Activated naive CD8-positive, alpha-beta T cell treated with anti-CD3 and anti-CD28 coated beads for 36 hours (primary cell): ENCODE results near the gene PLEKHH2. TPM values are rescaled to one million over a fixed set of nuclear protein-coding genes. Genes with fewer than 3 reads are reported as not detected.
"Not testable (repeated sequence)": the region's sequence is repeated elsewhere in the genome, so short reads cannot be mapped to it uniquely, and the experiment has no call there.

Experiments used
- DNase-seq: peaks from one replicate; pipeline ENCODE4 v3.0.0; 2021
- H3K27ac Mint-ChIP-seq: one replicate; pipeline ENCODE4 v1.8.0; 2022; ENCODE audit warnings: mild to moderate bottlenecking, moderate library complexity, mixed read lengths
- H3K27me3 Mint-ChIP-seq: one replicate; pipeline ENCODE4 v1.8.0; 2022; ENCODE audit warnings: mild to moderate bottlenecking, mixed read lengths
- H3K36me3 Mint-ChIP-seq: one replicate; pipeline ENCODE4 v1.8.0; 2021; ENCODE audit warnings: mild to moderate bottlenecking, mixed read lengths
- H3K4me1 Mint-ChIP-seq: one replicate; pipeline ENCODE4 v1.8.0; 2021; ENCODE audit warnings: mixed read lengths
- H3K4me3 Mint-ChIP-seq: one replicate; pipeline ENCODE4 v1.8.0; 2022; ENCODE audit warnings: mild to moderate bottlenecking, moderate library complexity, mixed read lengths
- H3K9me3 Mint-ChIP-seq: one replicate; pipeline ENCODE4 v1.8.0; 2022; ENCODE audit warnings: mixed read lengths
- total RNA-seq, 2 experiments: library from RNA; stranded (reverse); gene quantifications; one replicate each; pipeline ENCODE4 v1.2.3, GENCODE V29; 2021

The PLEKHH2 gene
- total RNA-seq: under 1 TPM; 0.64 to 0.89 TPM

DNA sequence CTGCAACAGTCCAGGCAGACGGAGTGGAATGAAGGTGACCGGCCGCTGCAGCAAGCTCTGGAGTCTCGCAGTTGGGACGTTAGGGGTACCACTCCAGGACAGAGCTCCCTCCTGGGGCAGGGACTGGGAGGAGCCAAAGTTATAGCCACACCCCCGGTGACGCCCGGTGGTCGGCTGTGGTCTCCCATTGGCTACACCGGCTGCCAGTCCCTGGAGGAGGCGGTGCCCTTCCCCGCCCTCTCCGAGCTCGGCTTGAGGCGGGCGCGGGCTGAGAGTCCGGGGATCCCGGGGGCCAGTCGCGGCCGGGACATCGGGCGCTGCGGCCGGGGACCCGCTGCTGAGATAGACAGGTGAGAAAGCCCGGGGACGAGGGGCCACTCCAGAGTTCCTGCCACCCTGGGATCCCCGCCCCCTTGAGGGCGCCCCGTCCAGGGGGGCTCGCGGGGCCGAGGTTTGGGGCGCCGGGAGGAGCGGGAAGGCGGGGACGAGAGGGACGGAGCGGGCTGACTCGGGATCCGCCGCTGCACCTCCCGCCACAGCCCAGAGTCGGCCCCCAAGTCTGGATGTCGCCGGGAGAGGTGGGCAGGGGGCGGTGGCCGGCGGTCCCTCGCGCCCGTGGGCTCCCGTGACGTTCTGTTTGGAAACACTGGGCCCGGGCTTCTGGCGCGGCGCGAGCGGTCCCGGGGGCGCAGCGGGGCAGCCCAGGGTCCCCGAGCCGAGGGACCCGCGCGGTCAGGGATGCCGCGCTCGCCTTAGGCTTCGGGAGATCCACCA lies at the start of gene PLEKHH2:
Gene PLEKHH2, plus strand, starts transcription at position 231 of the 774 bp plus-strand sequence. CDS start 7,414 bp downstream, outside the sequence.
- Mint-ChIP-seq H3K27ac (peak within 1 kb of the TSS; percentile 63), H3K4me3 (peak within 1 kb of the TSS; percentile 86), H3K4me1 (peaks cover 12% of the 10 kb centered on the region), H3K9me3 (peaks cover 4% of the 10 kb centered on the region), H3K36me3 (no peaks in the 10 kb centered on the region), H3K27me3 (peaks cover 33% of the 10 kb centered on the region)
- peak; percentile 93 for DNase-seq

DNA sequence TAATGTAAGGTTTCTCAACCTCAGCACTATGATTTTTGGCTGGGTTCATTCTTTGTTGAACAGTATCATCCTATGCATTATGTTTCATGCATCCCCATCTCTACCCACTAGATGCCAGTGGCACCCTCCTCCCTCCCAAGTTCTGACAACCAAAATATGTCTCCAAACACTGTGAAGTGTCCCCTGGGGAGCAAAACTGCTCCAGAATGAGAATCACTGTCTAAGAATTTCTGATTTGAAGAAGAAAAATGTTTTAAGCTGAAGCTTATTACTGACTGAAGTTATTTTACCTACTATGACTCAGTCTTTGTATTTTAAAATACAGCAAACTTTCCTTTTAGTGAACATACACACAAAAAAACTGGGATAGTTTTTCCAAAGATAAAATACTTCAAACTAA lies 44.6 kb upstream of the PLEKHH2 start:
- Mint-ChIP-seq H3K36me3 (peaks cover 21% of the 10 kb centered on the region), H3K9me3 (no peaks in the 10 kb centered on the region), H3K27ac (no peak overlapping the region), H3K27me3 (no peaks in the 10 kb centered on the region), H3K4me3 (no peak overlapping the region), H3K4me1 (peaks cover 19% of the 10 kb centered on the region)
- no peak for DNase-seq

DNA sequence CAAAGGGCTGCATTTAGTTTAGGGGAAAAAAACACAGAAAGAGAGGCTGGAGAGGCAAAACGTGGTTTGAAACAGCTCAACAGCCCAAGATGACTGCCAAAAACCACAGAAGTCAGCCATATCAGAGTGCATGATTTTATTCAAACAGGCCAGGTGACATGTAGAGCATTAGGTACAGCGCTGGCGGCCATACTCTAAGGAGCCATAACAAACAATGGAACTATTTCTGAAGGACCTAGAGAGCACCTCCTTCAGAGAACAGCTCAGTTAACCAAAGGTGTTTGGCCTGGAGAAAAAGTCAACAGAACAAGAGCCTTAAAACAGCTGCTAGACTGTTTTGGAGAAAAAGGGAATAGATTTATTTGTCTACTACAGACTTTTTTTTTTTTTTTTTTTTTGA lies 43.8 kb upstream of the PLEKHH2 start:
- no peak for DNase-seq
- Mint-ChIP-seq H3K4me1 (peaks cover 21% of the 10 kb centered on the region), H3K27me3 (peaks cover 5% of the 10 kb centered on the region), H3K27ac (no peak overlapping the region), H3K4me3 (peak overlapping the region; percentile 8), H3K9me3 (no peaks in the 10 kb centered on the region), H3K36me3 (peaks cover 21% of the 10 kb centered on the region)

DNA sequence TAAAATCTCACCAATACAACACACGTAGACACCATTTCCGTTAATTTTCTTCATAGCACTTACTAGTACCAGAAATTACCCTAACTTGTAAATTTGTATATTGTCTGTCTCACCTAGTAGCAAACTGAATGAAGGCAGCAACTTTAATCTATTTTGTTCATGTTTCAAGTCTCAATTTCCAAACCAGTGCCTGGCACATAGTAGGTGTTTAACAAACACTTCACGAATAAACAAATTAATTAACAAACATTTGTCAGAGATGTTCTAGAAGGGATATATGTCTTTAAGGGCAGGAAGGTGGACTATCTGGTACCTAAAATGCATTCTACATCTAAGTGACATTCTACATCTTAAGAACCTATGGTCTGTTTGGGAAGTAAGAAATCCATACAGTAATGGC lies 42.2 kb upstream of the PLEKHH2 start:
- no peak for DNase-seq
- no peaks in the 10 kb centered on the region for H3K9me3 Mint-ChIP-seq
- peaks cover 21% of the 10 kb centered on the region for H3K36me3 Mint-ChIP-seq

DNA sequence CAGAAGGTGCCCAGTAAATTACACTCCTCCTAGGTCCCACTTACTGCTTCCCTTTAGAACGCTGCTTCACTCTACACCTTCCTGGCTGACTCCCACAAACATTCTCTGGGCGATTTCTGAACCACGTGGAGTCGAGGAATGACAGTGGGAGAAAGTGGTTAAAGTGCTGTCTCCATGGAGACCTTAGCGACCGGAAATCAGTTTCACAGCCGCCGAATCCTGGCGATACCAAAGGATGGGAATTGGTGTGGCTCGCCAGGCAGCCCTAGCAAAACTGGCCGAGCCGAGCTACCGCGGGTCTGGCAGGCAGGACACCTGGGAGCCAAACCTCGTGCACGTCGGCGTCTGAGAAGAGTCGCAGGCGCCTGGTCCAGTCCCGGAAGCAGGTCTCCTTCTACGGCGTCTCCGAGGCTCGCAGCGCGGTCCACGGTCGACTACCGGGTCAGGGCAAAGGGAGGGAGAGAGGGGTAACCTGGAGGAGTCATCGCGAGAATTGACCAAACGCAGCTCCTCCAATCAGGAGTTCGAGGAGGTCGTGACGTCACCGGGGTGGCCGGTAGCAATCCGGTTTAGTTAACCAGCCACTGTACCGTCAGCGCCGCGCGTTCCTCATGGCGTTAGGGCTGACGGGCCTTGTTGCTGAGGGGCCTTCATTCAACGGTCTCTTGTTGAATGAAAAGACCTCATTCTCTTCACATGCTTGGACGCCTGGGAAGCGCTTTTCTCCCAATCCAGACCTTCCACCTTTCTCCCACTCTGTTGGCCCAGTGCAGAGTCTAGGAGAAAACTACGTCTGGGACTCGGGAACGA lies 41.3 kb upstream of the PLEKHH2 start, which contains the start of gene THADA:
Gene THADA, minus strand, starts transcription at position 436 of the 810 bp plus-strand sequence. CDS start 3,646 bp downstream, outside the sequence.
- peak; percentile 97 for DNase-seq
- Mint-ChIP-seq H3K4me1 (peaks cover 21% of the 10 kb centered on the region), H3K27ac (peak within 1 kb of the TSS; percentile 98), H3K27me3 (peaks cover 6% of the 10 kb centered on the region), H3K9me3 (no peaks in the 10 kb centered on the region), H3K4me3 (peak within 1 kb of the TSS; percentile 98), H3K36me3 (peaks cover 21% of the 10 kb centered on the region)

More for the DNA sequence above, 42.2 kb upstream of the PLEKHH2 start:
- Mint-ChIP-seq H3K4me1 (peaks cover 21% of the 10 kb centered on the region), H3K27me3 (peaks cover 6% of the 10 kb centered on the region), H3K4me3 (peak overlapping the region; percentile 98), H3K27ac (peak overlapping the region; percentile 98)

DNA sequence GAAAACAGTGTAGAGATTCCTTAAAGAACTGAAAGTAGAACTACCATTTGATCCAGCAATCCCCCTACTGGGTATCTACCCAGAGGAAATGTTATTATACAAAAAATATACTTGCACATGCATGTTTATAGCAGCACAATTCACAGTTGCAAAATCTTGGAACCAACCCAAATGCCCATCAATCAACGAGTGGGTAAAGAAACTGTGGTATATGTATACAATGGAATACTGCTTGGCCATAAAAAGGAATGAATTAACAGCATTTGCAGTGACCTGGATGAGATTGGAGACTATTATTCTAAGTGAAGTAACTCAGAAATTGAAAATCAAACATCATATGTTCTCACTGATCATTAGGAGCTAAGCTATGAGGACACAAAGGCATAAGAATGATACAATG lies 36.5 kb upstream of the PLEKHH2 start:
- not testable (repeated sequence) for H3K4me1 Mint-ChIP-seq, H3K36me3 Mint-ChIP-seq, H3K27me3 Mint-ChIP-seq, H3K27ac Mint-ChIP-seq, H3K4me3 Mint-ChIP-seq, H3K9me3 Mint-ChIP-seq, DNase-seq

DNA sequence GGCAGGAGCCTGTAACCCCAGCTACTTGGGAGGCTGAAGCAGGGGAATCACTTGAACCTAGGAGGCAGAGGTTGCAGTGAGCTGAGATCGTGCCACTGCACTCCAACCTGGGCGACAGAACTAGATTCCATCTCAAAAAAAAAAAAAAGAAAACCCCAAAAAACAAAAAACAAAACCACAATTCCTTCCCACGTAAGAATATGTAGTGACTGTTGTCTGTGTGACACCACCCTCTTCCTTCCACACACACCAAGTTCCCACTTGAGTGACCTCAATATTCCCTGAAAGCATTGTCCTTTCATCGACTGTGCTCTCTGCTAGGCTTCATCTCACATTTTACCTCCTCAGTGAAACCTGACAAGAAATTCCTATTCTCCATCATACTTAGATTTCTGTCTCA lies 32.4 kb upstream of the PLEKHH2 start:
- Mint-ChIP-seq H3K4me1 (peaks cover 3% of the 10 kb centered on the region), H3K36me3 (no peaks in the 10 kb centered on the region), H3K9me3 (no peaks in the 10 kb centered on the region), H3K27ac (no peak overlapping the region), H3K27me3 (no peaks in the 10 kb centered on the region), H3K4me3 (no peak overlapping the region)
- DNase-seq: no peak

DNA sequence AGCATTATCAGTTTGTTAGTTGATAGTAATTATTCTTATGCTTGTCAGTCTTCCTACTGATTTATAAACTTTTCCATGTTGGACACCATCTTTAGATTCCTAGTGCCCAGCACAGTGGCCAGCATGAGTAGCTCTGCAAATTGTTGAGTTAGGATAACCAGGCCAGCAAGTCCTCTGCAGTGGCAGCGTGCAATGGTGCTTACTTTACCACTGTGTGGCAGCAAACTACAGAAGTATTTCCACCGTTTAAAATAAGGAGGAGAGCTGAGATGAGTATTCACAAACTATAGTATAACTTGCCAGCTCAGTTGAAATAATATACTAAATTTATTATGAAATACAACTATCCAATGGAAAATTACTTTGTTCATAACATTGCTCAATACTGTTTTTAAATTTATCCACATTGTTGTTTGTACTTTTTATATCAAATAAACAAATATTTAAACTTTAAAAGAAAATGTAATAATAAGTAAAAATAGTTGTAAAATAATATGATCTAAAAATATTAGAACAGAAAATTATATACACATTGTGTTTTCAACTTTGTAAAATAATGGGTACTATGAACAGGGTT lies 31.9 kb upstream of the PLEKHH2 start:
- peaks cover 3% of the 10 kb centered on the region for H3K4me1 Mint-ChIP-seq
- H3K9me3 Mint-ChIP-seq: no peaks in the 10 kb centered on the region
- H3K27ac Mint-ChIP-seq: no peak overlapping the region
- H3K4me3 Mint-ChIP-seq: no peak overlapping the region
- DNase-seq: no peak
- H3K27me3 Mint-ChIP-seq: no peaks in the 10 kb centered on the region
- H3K36me3 Mint-ChIP-seq: no peaks in the 10 kb centered on the region

DNA sequence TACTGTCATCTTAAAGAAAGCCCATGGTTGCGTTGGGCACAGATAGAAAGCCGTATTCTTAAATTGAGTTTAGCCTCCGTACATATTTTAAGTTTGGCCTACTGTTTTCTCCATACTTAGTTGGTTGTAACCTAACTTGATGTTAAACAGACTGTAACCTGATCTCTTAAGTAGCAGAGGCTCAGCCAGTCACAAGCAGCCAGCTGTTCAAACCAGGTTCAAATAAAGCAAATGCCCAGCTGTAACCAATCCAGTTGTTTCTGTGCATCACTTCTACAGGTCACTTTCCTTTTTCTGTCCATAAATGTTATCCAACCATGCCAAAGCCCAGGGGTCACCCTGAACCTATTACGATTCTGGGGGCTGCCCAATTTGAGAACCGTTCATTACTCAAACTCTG lies 31.2 kb upstream of the PLEKHH2 start:
- no peaks in the 10 kb centered on the region for H3K27me3 Mint-ChIP-seq
- H3K4me1 Mint-ChIP-seq: peaks cover 3% of the 10 kb centered on the region

DNA sequence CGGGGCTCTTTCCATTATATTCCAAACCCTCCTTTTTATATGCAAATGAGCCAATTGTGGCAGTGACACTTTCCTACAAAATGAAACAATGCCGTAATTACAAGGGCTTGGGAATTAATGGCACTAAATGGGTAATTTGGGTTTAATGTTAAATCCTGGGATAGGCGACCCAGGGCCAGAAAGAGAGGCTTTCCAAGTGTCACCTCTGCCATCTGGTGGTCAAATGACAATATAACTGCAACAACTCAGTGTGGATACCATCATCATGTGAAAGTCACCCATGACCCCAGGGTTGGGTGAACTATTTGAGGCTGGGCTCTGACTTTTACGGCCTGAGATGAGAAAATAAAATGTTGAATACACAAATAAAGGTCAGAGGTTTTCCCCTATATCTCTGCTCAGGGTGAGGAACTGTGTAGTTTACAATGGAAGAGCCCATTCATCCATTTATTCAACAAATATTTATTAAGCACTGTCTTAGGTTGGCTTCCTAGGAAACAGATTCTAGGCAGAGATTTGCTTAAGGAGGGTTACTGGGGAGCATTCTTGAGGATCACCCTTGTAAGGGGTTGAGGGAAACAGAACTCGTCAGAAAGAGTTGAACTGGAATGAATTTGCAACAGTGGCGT lies 27.7 kb upstream of the PLEKHH2 start:
- Mint-ChIP-seq H3K9me3 (no peaks in the 10 kb centered on the region), H3K36me3 (no peaks in the 10 kb centered on the region), H3K4me3 (no peak overlapping the region), H3K27ac (no peak overlapping the region), H3K4me1 (peaks cover 3% of the 10 kb centered on the region), H3K27me3 (no peaks in the 10 kb centered on the region)
- peak; percentile 21 for DNase-seq

More for the DNA sequence above, 31.2 kb upstream of the PLEKHH2 start:
- H3K27ac Mint-ChIP-seq: no peak overlapping the region
- DNase-seq: no peak
- no peaks in the 10 kb centered on the region for H3K36me3 Mint-ChIP-seq
- H3K4me3 Mint-ChIP-seq: no peak overlapping the region
- H3K9me3 Mint-ChIP-seq: no peaks in the 10 kb centered on the region

DNA sequence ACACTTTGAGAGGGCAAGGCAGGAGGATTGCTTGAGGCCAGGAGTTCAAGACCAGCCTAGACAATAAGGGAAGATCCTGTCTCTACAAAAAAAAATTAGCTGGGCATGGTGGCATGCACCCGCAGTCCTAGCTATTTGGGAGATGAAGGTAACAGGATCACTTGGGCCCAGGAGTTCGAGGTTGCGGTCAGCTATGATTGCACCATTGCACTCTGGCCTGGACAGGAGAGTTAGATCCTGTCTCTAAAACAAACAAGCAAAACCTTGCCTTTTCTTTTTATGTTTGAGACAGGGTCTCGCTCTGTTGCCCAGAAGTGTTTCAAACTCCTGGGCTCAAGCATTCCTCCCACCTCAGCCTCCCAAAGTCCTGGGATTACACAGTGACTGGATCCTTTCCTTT lies 26.7 kb upstream of the PLEKHH2 start:
- no peaks in the 10 kb centered on the region for H3K27me3 Mint-ChIP-seq
- no peaks in the 10 kb centered on the region for H3K9me3 Mint-ChIP-seq
- H3K4me3 Mint-ChIP-seq: no peak overlapping the region

DNA sequence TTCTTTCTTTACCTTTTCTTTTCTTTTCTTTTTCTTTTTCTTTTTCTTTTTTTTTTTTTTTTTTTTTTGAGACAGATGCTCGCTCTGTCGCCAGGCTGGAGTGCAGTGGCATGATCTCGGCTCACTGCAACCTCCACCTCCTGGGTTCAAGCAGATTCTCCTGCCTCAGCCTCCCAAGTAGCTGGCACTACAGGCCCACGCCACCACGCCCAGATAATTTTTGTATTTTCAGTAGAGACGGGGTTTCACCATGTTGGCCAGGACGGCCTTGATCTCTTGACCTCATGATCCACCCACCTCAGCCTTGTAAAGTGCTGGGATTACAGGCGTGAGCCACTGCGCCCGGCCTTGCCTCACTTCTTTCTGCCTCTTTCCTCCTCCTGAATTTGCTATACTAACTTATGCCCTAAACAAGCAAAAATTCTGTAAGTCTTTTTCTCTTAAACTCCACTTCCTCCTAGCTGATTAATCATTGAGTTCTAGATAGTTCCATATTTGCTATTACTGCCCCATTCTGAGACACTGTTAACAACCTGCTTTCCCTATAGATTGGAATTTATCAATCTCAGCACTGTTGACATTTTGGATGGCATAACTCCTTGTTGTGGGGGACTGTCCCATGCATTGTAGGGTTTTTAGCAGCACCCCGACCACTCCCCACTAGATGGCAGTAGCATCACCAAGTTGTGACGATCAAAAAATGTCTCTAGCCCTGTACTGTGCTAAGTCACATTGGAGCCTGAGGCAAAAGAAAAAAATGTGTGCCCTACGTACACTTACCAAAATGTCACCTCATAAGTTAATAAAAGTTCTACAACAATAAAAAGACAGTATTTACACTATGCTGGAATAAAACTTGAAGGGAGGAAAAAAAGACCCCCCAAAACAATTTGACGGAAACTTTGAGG lies 24.8 kb upstream of the PLEKHH2 start:
- H3K27ac Mint-ChIP-seq: no peak overlapping the region
- peak; percentile 53 for DNase-seq
- no peaks in the 10 kb centered on the region for H3K9me3 Mint-ChIP-seq
- no peaks in the 10 kb centered on the region for H3K36me3 Mint-ChIP-seq
- H3K4me1 Mint-ChIP-seq: no peaks in the 10 kb centered on the region
- H3K4me3 Mint-ChIP-seq: no peak overlapping the region
- H3K27me3 Mint-ChIP-seq: no peaks in the 10 kb centered on the region

More for the DNA sequence above, 26.7 kb upstream of the PLEKHH2 start:
- DNase-seq: no peak
- H3K36me3 Mint-ChIP-seq: no peaks in the 10 kb centered on the region
- H3K27ac Mint-ChIP-seq: no peak overlapping the region
- no peaks in the 10 kb centered on the region for H3K4me1 Mint-ChIP-seq

DNA sequence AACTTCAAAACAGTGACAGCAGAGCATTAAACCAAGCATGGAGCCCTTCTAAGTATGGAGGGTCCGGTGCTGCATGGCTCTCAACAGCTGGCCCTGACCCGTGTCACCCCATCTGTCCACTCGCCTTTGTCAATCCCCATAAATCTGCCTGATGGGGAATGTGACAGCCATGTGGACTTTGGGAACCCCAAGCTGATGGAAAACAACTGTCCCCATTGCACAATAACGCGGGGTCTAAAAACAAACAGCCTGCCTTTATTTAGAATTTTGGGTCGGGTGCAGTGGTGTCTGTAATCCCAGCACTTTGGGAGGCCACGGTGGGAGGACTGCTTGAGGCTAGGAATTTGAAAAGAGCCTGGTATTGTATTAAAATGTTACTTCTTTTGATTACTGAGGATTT lies 24.1 kb upstream of the PLEKHH2 start:
- H3K4me3 Mint-ChIP-seq: no peak overlapping the region
- DNase-seq: no peak

More for the DNA sequence above, 24.1 kb upstream of the PLEKHH2 start:
- Mint-ChIP-seq H3K36me3 (no peaks in the 10 kb centered on the region), H3K27me3 (no peaks in the 10 kb centered on the region), H3K27ac (no peak overlapping the region), H3K9me3 (no peaks in the 10 kb centered on the region), H3K4me1 (no peaks in the 10 kb centered on the region)
